GM23248 (cell line): Measurements from ENCODE around the gene SLC15A3. TPM values are rescaled to one million over a fixed set of nuclear protein-coding genes. Genes with fewer than 3 reads are reported as not detected.

ENCODE experiments used
- DNase-seq: peaks from one replicate; pipeline ENCODE4 v3.0.0-alpha.2; 2015
- H2AFZ ChIP-seq: fragments of 200-600 bp; sonication (generic); 2 replicates; pipeline ENCODE4 v1.6.1; 2016; ENCODE audit warnings: antibody characterized with exemption
- H3F3A ChIP-seq: fragments of 200-600 bp; sonication (generic); 2 replicates; pipeline ENCODE4 v1.6.1; 2016; ENCODE audit warnings: mild to moderate bottlenecking, antibody characterized with exemption, mixed run types; ENCODE audit not compliant: insufficient read depth
- H3K27ac ChIP-seq: fragments of 200-600 bp; sonication (generic); 2 replicates; pipeline ENCODE4 v1.5.1; 2016; ENCODE audit warnings: mild to moderate bottlenecking
- H3K27me3 ChIP-seq: fragments of 200-600 bp; sonication (generic); replicated peaks from 2 replicates; pipeline ENCODE4 v1.6.1; 2016; ENCODE audit warnings: mild to moderate bottlenecking; ENCODE audit not compliant: insufficient read depth
- H3K36me3 ChIP-seq: fragments of 200-600 bp; sonication (generic); 2 replicates; pipeline ENCODE4 v1.6.1; 2016; ENCODE audit warnings: low read depth, mild to moderate bottlenecking
- H3K4me1 ChIP-seq: fragments of 200-600 bp; sonication (generic); 2 replicates; pipeline ENCODE4 v1.6.1; 2016; ENCODE audit warnings: mild to moderate bottlenecking; ENCODE audit not compliant: insufficient read depth
- H3K4me2 ChIP-seq: fragments of 200-600 bp; sonication (generic); one replicate; pipeline ENCODE4 v1.6.1; 2016; ENCODE audit warnings: mild to moderate bottlenecking; ENCODE audit not compliant: unreplicated experiment
- H3K4me3 ChIP-seq: fragments of 200-600 bp; sonication (generic); 2 replicates; pipeline ENCODE4 v1.5.1; 2016; ENCODE audit warnings: mild to moderate bottlenecking
- H3K79me2 ChIP-seq: fragments of 200-600 bp; sonication (generic); 2 replicates; pipeline ENCODE4 v1.6.1; 2016; ENCODE audit warnings: mild to moderate bottlenecking; ENCODE audit not compliant: insufficient read depth
- H3K9ac ChIP-seq: fragments of 200-600 bp; sonication (generic); 2 replicates; pipeline ENCODE4 v1.6.1; 2016; ENCODE audit warnings: mild to moderate bottlenecking
- H3K9me2 ChIP-seq: fragments of 200-600 bp; sonication (generic); 2 replicates; pipeline ENCODE4 v1.6.1; 2016; ENCODE audit warnings: mixed run types, mild to moderate bottlenecking, moderate library complexity; ENCODE audit not compliant: insufficient read depth
- H3K9me3 ChIP-seq: fragments of 200-600 bp; sonication (generic); one replicate; pipeline ENCODE4 v1.6.1; 2017; ENCODE audit warnings: low read depth
- H4K20me1 ChIP-seq: fragments of 200-600 bp; sonication (generic); 2 replicates; pipeline ENCODE4 v1.6.0; 2016; ENCODE audit not compliant: insufficient read depth
- EZH2 ChIP-seq: fragments of 200-600 bp; sonication (generic); IDR thresholded peaks from 2 replicates; pipeline ENCODE4 v1.6.1; 2018; ENCODE audit warnings: antibody characterized with exemption, mild to moderate bottlenecking; ENCODE audit not compliant: insufficient read depth, poor library complexity, severe bottlenecking
- EZH2phosphoT487 ChIP-seq: fragments of 200-600 bp; sonication (generic); IDR thresholded peaks from 2 replicates; pipeline ENCODE4 v1.6.1; 2018; ENCODE audit warnings: antibody characterized with exemption, moderate library complexity, mild to moderate bottlenecking, low read depth; ENCODE audit not compliant: insufficient read depth
- WGBS, 2 experiments: methylation state at CpG; one replicate each; pipeline ENCODE4 v1.1.6; 2015 to 2017; ENCODE audit warnings: low lambda C conversion rate in 2 of 2, low coverage in 1 of 2; ENCODE audit errors: missing lambda C conversion rate in 2 of 2; 5-methylcytosine and 5-hydroxymethylcytosine counted together
- in situ Hi-C: fragments of 300-500 bp; cut with MboI; formaldehyde crosslinking; loops from 2 replicates; pipeline ENCODE4 v1.15.0; 2020
- polyA plus RNA-seq: library from polyadenylated mRNA; unstranded; fragments of >200 nt; fragmentation: Nextera tagmentation; extraction: Ambion mirVana; gene quantifications from 2 replicates; pipeline ENCODE4 v1.2.1, GENCODE V29; 2016
- total RNA-seq: library from RNA; depleted of rRNA; stranded (reverse); fragments of >200 nt; shearing (Covaris generic); gene quantifications from 2 replicates; pipeline ENCODE4 v1.2.3, GENCODE V29; 2014

Gene SLC15A3
- total and polyA plus RNA-seq, 2 experiments from 2014 or later, result 1.5 to 2.2 TPM

GRCh38 chr11:60947700-60948099, 4.3 kb downstream of the SLC15A3 start:
- no peaks in the 10 kb centered on the region for H4K20me1 ChIP-seq
- H3K9me3 ChIP-seq, result no peaks in the 10 kb centered on the region
- in situ Hi-C loops, result no loop called here
- H2AFZ ChIP-seq, result no peak overlapping the region
- H3K9ac ChIP-seq, result no peak overlapping the region
- no peaks in the 10 kb centered on the region for H3K4me1 ChIP-seq
- H3K27me3 ChIP-seq, result no peaks in the 10 kb centered on the region
- H3K4me2 ChIP-seq, result no peak overlapping the region
- WGBS, 2 experiments, result 43 to 46% methylated on average over 2 of the region's 2 CpGs
- no peaks in the 10 kb centered on the region for H3K36me3 ChIP-seq
- no peak for DNase-seq
- no peaks in the 10 kb centered on the region for H3F3A ChIP-seq
- H3K27ac ChIP-seq, result no peak overlapping the region
- no peaks in the 10 kb centered on the region for H3K9me2 ChIP-seq
- no peaks in the 10 kb centered on the region for H3K79me2 ChIP-seq
- TF ChIP-seq EZH2phosphoT487 (no peak), EZH2 (no peak)
- H3K4me3 ChIP-seq, result no peak overlapping the region

GRCh38 chr11:60946601-60947264, 5.2 kb downstream of the SLC15A3 start:
- Histone ChIP-seq H3K36me3 (no peaks in the 10 kb centered on the region), H3K27ac (no peak overlapping the region), H3K9me2 (no peaks in the 10 kb centered on the region), H3K4me1 (no peaks in the 10 kb centered on the region), H3K79me2 (no peaks in the 10 kb centered on the region), H3F3A (no peaks in the 10 kb centered on the region), H3K4me3 (no peak overlapping the region), H3K27me3 (no peaks in the 10 kb centered on the region), H3K4me2 (no peak overlapping the region), H3K9me3 (no peaks in the 10 kb centered on the region), H2AFZ (no peak overlapping the region), H4K20me1 (no peaks in the 10 kb centered on the region), H3K9ac (no peak overlapping the region)
- in situ Hi-C loops, result no loop called here
- 68 to 74% methylated on average over 15 of the region's 15 CpGs for WGBS, 2 experiments
- DNase-seq, result no peak
- TF ChIP-seq EZH2 (no peak), EZH2phosphoT487 (no peak)

- Histone ChIP-seq H3K4me3 (no peak overlapping the region), H2AFZ (no peak overlapping the region), H3K27ac (no peak overlapping the region), H3K79me2 (no peaks in the 10 kb centered on the region), H3F3A (no peaks in the 10 kb centered on the region), H3K9me2 (no peaks in the 10 kb centered on the region), H3K9me3 (no peaks in the 10 kb centered on the region), H3K9ac (no peak overlapping the region), H3K4me1 (no peaks in the 10 kb centered on the region), H4K20me1 (no peaks in the 10 kb centered on the region), H3K4me2 (no peak overlapping the region), H3K27me3 (no peaks in the 10 kb centered on the region), H3K36me3 (no peaks in the 10 kb centered on the region)
- WGBS, 2 experiments, result 92 to 96% methylated on average over 5 of the region's 5 CpGs
- in situ Hi-C loops, result no loop called here
- no peak for TF ChIP-seq EZH2
- no peak for TF ChIP-seq EZH2phosphoT487
- no peak for DNase-seq
Measured at GRCh38 chr11:60945295-60945667, 6.7 kb downstream of the SLC15A3 start.

- H3K27me3 ChIP-seq, result no peaks in the 10 kb centered on the region
- H3F3A ChIP-seq, result no peaks in the 10 kb centered on the region
- H4K20me1 ChIP-seq, result no peaks in the 10 kb centered on the region
- no peak for DNase-seq
- 86 to 87% methylated on average over 11 of the region's 11 CpGs for WGBS, 2 experiments
- no peaks in the 10 kb centered on the region for H3K79me2 ChIP-seq
- in situ Hi-C loops, result no loop called here
- H3K9me2 ChIP-seq, result no peaks in the 10 kb centered on the region
- no peak overlapping the region for H3K27ac ChIP-seq
- no peak overlapping the region for H2AFZ ChIP-seq
- no peaks in the 10 kb centered on the region for H3K36me3 ChIP-seq
- H3K9me3 ChIP-seq, result no peaks in the 10 kb centered on the region
- H3K9ac ChIP-seq, result no peak overlapping the region
- H3K4me2 ChIP-seq, result no peak overlapping the region
- H3K4me1 ChIP-seq, result no peaks in the 10 kb centered on the region
- no peak overlapping the region for H3K4me3 ChIP-seq
- TF ChIP-seq EZH2 (no peak), EZH2phosphoT487 (no peak)
Measured at GRCh38 chr11:60944490-60945294, 7.3 kb downstream of the SLC15A3 start.
